ENCODE measurements around the gene CXCR6.

The CXCR6 gene

DNA sequence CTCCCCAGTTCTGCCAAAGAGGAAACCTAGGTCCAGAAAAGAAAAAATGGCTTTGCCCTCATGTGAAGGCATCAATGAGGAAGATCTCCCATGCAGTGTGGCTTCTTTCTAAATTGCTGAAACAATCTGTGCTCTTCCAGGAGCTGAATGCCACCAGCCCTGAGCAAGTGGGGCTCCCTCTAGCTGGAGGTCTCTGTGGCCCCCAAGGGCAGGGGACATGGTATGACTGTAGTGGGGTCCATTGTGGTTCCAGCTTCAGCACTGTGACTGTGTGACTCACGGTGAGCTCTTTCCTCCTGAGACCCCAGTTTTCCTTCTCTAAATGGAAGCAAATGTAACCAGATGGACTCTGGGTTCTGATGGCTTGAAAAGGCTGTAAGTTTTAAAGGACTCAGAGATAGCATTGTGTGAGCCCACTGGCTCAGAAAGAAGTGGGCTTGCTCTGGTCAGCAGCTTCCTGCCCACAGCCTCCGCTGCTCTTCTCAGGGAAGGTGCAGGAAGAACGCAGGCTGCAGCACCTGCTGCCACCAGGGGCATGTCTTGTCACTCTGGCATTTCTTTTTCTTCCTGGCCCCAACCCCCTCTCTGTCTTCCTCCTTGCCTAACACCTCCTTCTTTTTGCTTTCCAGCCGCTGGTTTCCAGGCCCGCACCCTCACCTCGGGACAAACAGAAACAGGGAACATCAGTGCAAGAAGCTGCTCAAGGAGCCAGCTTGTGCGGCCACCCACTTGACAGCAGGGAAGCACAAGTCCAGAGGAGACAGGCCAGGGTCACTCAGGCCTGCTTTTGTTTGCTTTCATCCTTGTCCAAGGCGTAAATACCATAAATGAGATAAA, 5.8 kb upstream of the CXCR6 start:
- no peak for DNase-seq (ENCODE audit: extremely low spot score)
- no peak for TF ChIP-seq L3MBTL2 (conservative IDR thresholded peaks at IDR 0.05)
- TF ChIP-seq HDGF (IDR thresholded peaks at IDR 0.05; ENCODE audit: borderline replicate concordance), result no peak
- no peak for TF ChIP-seq NFRKB (IDR thresholded peaks at IDR 0.05)
- no peak for TF ChIP-seq FOXM1 (IDR thresholded peaks at IDR 0.05; ENCODE audit: borderline replicate concordance)
- TF ChIP-seq LEF1 (IDR thresholded peaks at IDR 0.05; ENCODE audit: borderline replicate concordance), result no peak
- no peak for TF ChIP-seq FOXK2 (IDR thresholded peaks at IDR 0.05)
- TF ChIP-seq ZNF384 (IDR thresholded peaks at IDR 0.05), result no peak
- POLR2A ChIA-PET, result no interaction called here
- CTCF ChIA-PET, result interaction anchor here (0.6 to 1.4 kb wide), 2 partner anchors 20 to 24 kb away, joined by 3 to 5 read pairs; no protein-coding TSS in a partner anchor

- no peak for TF ChIP-seq HDGF (IDR thresholded peaks at IDR 0.05; ENCODE audit: borderline replicate concordance)
- no peak for TF ChIP-seq ZNF384 (IDR thresholded peaks at IDR 0.05)
- TF ChIP-seq ELF4 (IDR thresholded peaks at IDR 0.05), result no peak
- TF ChIP-seq, protein P1, sequence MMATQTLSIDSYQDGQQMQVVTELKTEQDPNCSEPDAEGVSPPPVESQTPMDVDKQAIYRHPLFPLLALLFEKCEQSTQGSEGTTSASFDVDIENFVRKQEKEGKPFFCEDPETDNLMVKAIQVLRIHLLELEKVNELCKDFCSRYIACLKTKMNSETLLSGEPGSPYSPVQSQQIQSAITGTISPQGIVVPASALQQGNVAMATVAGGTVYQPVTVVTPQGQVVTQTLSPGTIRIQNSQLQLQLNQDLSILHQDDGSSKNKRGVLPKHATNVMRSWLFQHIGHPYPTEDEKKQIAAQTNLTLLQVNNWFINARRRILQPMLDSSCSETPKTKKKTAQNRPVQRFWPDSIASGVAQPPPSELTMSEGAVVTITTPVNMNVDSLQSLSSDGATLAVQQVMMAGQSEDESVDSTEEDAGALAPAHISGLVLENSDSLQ (IDR thresholded peaks at IDR 0.05), result no peak
- TF ChIP-seq BHLHE40 (IDR thresholded peaks at IDR 0.05; ENCODE audit: borderline replicate concordance), result no peak
- ChIA-PET POLR2A (no interaction called here), CTCF (interaction anchor here (1.1 to 1.8 kb wide), 3 partner anchors 24 to 440 kb away, joined by 3 to 7 read pairs (median 6); no protein-coding TSS in a partner anchor)
- DNase-seq (ENCODE audit: extremely low spot score), result no peak
Observed at GRCh38 chr3:45938043-45938435, 5.2 kb upstream of the CXCR6 start.

GRCh38 chr3:45938864-45939263, 4.4 kb upstream of the CXCR6 start:
- POLR2A ChIA-PET, result no interaction called here
- CTCF ChIA-PET, result interaction anchor here (0.7 to 1.8 kb wide), 5 partner anchors 23 to 440 kb away, joined by 3 to 7 read pairs (median 5); no protein-coding TSS in a partner anchor
- DNase-seq (ENCODE audit: extremely low spot score), result peak; percentile 76
- TF ChIP-seq LEF1 (IDR thresholded peaks at IDR 0.05; ENCODE audit: borderline replicate concordance) (no peak), HDGF (IDR thresholded peaks at IDR 0.05; ENCODE audit: borderline replicate concordance) (peak; percentile 38; the same call in 1 of the 2 replicates)

GRCh38 chr3:45939341-45939771, 3.9 kb upstream of the CXCR6 start:
- CTCF ChIA-PET, result interaction anchor here (0.7 to 1.8 kb wide), 5 partner anchors 23 to 439 kb away, joined by 3 to 7 read pairs (median 5); no protein-coding TSS in a partner anchor
- DNase-seq (ENCODE audit: extremely low spot score), result no peak
- POLR2A ChIA-PET, result no interaction called here
- TF ChIP-seq L3MBTL2 (conservative IDR thresholded peaks at IDR 0.05), result no peak
- TF ChIP-seq FOXA1 (IDR thresholded peaks at IDR 0.05), result no peak
- TF ChIP-seq TARDBP (IDR thresholded peaks at IDR 0.05), result no peak
- TF ChIP-seq ZNF384 (IDR thresholded peaks at IDR 0.05), result no peak
- no peak for TF ChIP-seq FOXM1 (IDR thresholded peaks at IDR 0.05; ENCODE audit: borderline replicate concordance)
- no peak for TF ChIP-seq HDGF (IDR thresholded peaks at IDR 0.05; ENCODE audit: borderline replicate concordance)
- TF ChIP-seq LEF1 (IDR thresholded peaks at IDR 0.05; ENCODE audit: borderline replicate concordance), result no peak
- no peak for TF ChIP-seq ELF4 (IDR thresholded peaks at IDR 0.05)
- TF ChIP-seq SUZ12 (IDR thresholded peaks at IDR 0.05), result no peak
- TF ChIP-seq SP1 (IDR thresholded peaks at IDR 0.05), result no peak
- no peak for TF ChIP-seq CTBP1 (IDR thresholded peaks at IDR 0.05; ENCODE audit: borderline replicate concordance)
- no peak for TF ChIP-seq BHLHE40 (IDR thresholded peaks at IDR 0.05; ENCODE audit: borderline replicate concordance)
- TF ChIP-seq ARNT (IDR thresholded peaks at IDR 0.05), result no peak
- TF ChIP-seq, protein P1 (IDR thresholded peaks at IDR 0.05), result no peak
- no peak for TF ChIP-seq NFRKB (IDR thresholded peaks at IDR 0.05)
- no peak for TF ChIP-seq FOXK2 (IDR thresholded peaks at IDR 0.05)

DNA sequence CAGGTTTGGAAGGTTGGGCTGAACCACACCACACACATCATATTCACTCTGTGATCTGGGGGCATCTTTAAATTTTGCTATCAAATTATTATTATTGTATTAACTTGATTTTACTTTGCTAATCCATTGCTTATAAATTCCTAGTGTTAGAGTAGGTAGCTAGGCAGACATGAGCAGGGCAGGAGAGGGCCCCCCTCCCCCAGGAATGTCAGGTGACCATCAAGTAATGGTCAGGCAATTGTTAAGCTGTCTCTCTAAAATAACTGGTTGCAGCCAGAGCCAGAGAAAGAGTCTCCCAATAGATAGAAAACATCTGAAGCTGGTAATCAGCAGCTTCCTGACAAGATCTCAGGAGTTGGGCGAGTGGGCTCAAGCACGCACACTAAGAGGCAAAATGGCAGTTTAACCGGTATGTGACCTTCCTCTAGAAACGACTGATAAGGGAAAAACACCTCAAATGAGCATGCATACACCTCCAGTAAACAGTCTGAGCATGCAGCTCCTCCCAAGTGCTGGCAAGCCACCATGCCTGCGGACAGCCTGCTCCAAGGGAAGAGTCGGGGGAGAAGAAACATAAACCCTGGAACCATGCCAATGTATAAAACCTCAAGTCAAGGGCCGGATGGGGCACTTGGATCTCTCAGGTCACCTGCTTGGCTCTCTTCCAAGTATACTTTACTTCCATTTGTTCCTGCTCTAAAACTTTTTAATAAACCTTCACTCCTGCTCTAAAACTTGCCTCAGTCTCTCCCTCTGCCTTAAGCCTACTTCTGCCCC, 3.1 kb upstream of the CXCR6 start:
- DNase-seq (ENCODE audit: extremely low spot score), result no peak
- ChIA-PET CTCF (interaction anchor here (0.6 kb wide), 1 partner anchor 1797 kb away, joined by 5 read pairs; no protein-coding TSS in a partner anchor), POLR2A (no interaction called here)
- TF ChIP-seq ELF4 (IDR thresholded peaks at IDR 0.05) (no peak), HDGF (IDR thresholded peaks at IDR 0.05; ENCODE audit: borderline replicate concordance) (no peak), FOXM1 (IDR thresholded peaks at IDR 0.05; ENCODE audit: borderline replicate concordance) (no peak), NFRKB (IDR thresholded peaks at IDR 0.05) (no peak), SUZ12 (IDR thresholded peaks at IDR 0.05) (no peak), SP1 (IDR thresholded peaks at IDR 0.05) (no peak), ARNT (IDR thresholded peaks at IDR 0.05) (no peak), CTBP1 (IDR thresholded peaks at IDR 0.05; ENCODE audit: borderline replicate concordance) (no peak), FOXK2 (IDR thresholded peaks at IDR 0.05) (no peak), L3MBTL2 (conservative IDR thresholded peaks at IDR 0.05) (no peak), TARDBP (IDR thresholded peaks at IDR 0.05) (no peak), ZNF384 (IDR thresholded peaks at IDR 0.05) (no peak), LEF1 (IDR thresholded peaks at IDR 0.05; ENCODE audit: borderline replicate concordance) (no peak), FOXA1 (IDR thresholded peaks at IDR 0.05) (no peak), BHLHE40 (IDR thresholded peaks at IDR 0.05; ENCODE audit: borderline replicate concordance) (no peak)
- TF ChIP-seq, protein P1 (IDR thresholded peaks at IDR 0.05), result no peak

Data from HEK293T (cell line).